SK-N-SH (cell line): ENCODE measurements around the gene UBR2. TPM values are rescaled to one million over a fixed set of nuclear protein-coding genes. Genes with fewer than 3 reads are reported as not detected.

Experiments used
- CTCF ChIA-PET: fragments of 300-600, 350-600 bp; formaldehyde crosslinking; extraction: SDS; loops from one replicate; lab custom pipeline; 2021; lab: Yijun Ruan, JAX
- POLR2A ChIA-PET: fragments of 350-600 bp; sonication (Branson Sonifier 250); formaldehyde crosslinking; extraction: SDS; loops from one replicate; lab custom pipeline; 2020; ENCODE audit warnings: antibody characterized with exemption, inconsistent platforms; lab: Yijun Ruan, JAX
- DNase-seq: peaks from one replicate; pipeline ENCODE4 v3.0.0; 2012
- H2AFZ ChIP-seq: fragments of 200-600 bp; sonication (generic); 2 replicates; pipeline ENCODE4 v1.8.1; 2016; ENCODE audit warnings: antibody characterized with exemption, mild to moderate bottlenecking, low read depth
- H3F3A ChIP-seq: fragments of 200-600 bp; sonication (generic); replicated peaks from 2 replicates; pipeline ENCODE3; 2016; ENCODE audit warnings: antibody characterized with exemption, mild to moderate bottlenecking; ENCODE audit not compliant: insufficient read depth
- H3K27ac ChIP-seq, 2 experiments: fragments of 200-500 bp in 1 of 2; fragments of 200-600 bp in 1 of 2; sonication (Bioruptor generic) in 1 of 2; sonication (generic), shearing (Covaris generic) in 1 of 2; 2 replicates each; pipeline versions ENCODE4 v1.5.1 to v1.6.1; 2014 to 2016; ENCODE audit warnings: low read depth in 2 of 2, inconsistent platforms in 1 of 2, low read length in 1 of 2, mild to moderate bottlenecking in 1 of 2, mixed read lengths in 1 of 2
- H3K27me3 ChIP-seq: fragments of 200-600 bp; sonication (generic), shearing (Covaris generic); 2 replicates; pipeline ENCODE4 v1.6.1; 2016; ENCODE audit warnings: mixed run types; ENCODE audit not compliant: insufficient read depth
- H3K36me3 ChIP-seq, 2 experiments: fragments of 200-500 bp in 1 of 2; fragments of 200-600 bp in 1 of 2; sonication (Bioruptor generic) in 1 of 2; sonication (generic) in 1 of 2; replicated peaks in 1 of 2; 2 replicates each; pipeline versions ENCODE3 to v1.5.1; 2014 to 2016; ENCODE audit warnings: low read length in 1 of 2, mild to moderate bottlenecking in 1 of 2; ENCODE audit not compliant: insufficient read depth in 2 of 2, control insufficient read depth in 1 of 2
- H3K4me1 ChIP-seq, 2 experiments: fragments of 200-500 bp in 1 of 2; fragments of 200-600 bp in 1 of 2; sonication (Bioruptor generic) in 1 of 2; sonication (generic), shearing (Covaris generic) in 1 of 2; 2 replicates each; pipeline versions ENCODE4 v1.5.1 to v1.6.1; 2014 to 2016; ENCODE audit warnings: low read depth in 1 of 2, low read length in 1 of 2, mixed run types in 1 of 2; ENCODE audit not compliant: insufficient read depth in 2 of 2, control insufficient read depth in 1 of 2
- H3K4me2 ChIP-seq: fragments of 200-600 bp; sonication (generic), shearing (Covaris generic); 2 replicates; pipeline ENCODE4 v1.6.1; 2017; ENCODE audit warnings: mixed run types
- H3K4me3 ChIP-seq, 2 experiments: fragments of 200-500 bp in 1 of 2; fragments of 200-600 bp in 1 of 2; sonication (Bioruptor generic) in 1 of 2; sonication (generic), shearing (Covaris generic) in 1 of 2; 2 replicates each; pipeline versions ENCODE4 v1.5.1 to v1.8.1; 2014 to 2016; ENCODE audit warnings: low read depth in 2 of 2, inconsistent platforms in 1 of 2, low read length in 1 of 2, mild to moderate bottlenecking in 1 of 2, mixed read lengths in 1 of 2, moderate library complexity in 1 of 2
- H3K79me2 ChIP-seq: fragments of 200-600 bp; sonication (generic); 2 replicates; pipeline ENCODE4 v1.8.1; 2017; ENCODE audit warnings: mild to moderate bottlenecking; ENCODE audit not compliant: insufficient read depth
- H3K9ac ChIP-seq: fragments of 200-600 bp; sonication (generic); 2 replicates; pipeline ENCODE4 v1.6.1; 2017; ENCODE audit warnings: mixed run types
- H3K9me2 ChIP-seq: fragments of 200-600 bp; sonication (generic); 2 replicates; pipeline ENCODE4 v1.6.1; 2017; ENCODE audit warnings: mixed run types
- H3K9me3 ChIP-seq: fragments of 200-600 bp; sonication (generic); 2 replicates; pipeline ENCODE4 v1.6.1; 2017; ENCODE audit warnings: mixed run types, mild to moderate bottlenecking, moderate library complexity
- H4K20me1 ChIP-seq: fragments of 200-600 bp; sonication (generic); 2 replicates; pipeline ENCODE4 v1.6.1; 2017; ENCODE audit warnings: mild to moderate bottlenecking, mixed run types; ENCODE audit not compliant: insufficient read depth
- CHD2 ChIP-seq: fragments of 150-350 bp; IDR thresholded peaks from 2 replicates; pipeline ENCODE4 v1.6.1; 2018; ENCODE audit warnings: low read length; ENCODE audit not compliant: partially characterized antibody
- ELF1 ChIP-seq: IDR thresholded peaks from 2 replicates; pipeline ENCODE4 v1.4.0; 2012
- EP300 ChIP-seq, 2 experiments: IDR thresholded peaks; 2 replicates each; pipeline versions ENCODE4 v1.4.0 to v1.6.1; 2012; ENCODE audit warnings: borderline replicate concordance in 1 of 2, low read depth in 1 of 2, low read length in 1 of 2
- FOXJ3 ChIP-seq: sonication (generic); formaldehyde crosslinking; IDR thresholded peaks from 2 replicates; pipeline ENCODE4 v1.5.1; 2020; ENCODE audit warnings: mild to moderate bottlenecking, missing genetic modification reagents
- GABPA ChIP-seq: IDR thresholded peaks from 2 replicates; pipeline ENCODE4 v1.4.0; 2012; ENCODE audit warnings: low read depth, mild to moderate bottlenecking
- JUND ChIP-seq: IDR thresholded peaks from 2 replicates; pipeline ENCODE4 v1.4.0; 2012
- MXI1 ChIP-seq: IDR thresholded peaks from 2 replicates; pipeline ENCODE4 v1.6.1; 2012; ENCODE audit warnings: mild to moderate bottlenecking, low read depth, low read length, improper control_type of control experiment
- RAD21 ChIP-seq: IDR thresholded peaks from 2 replicates; pipeline ENCODE4 v1.6.1; 2012; ENCODE audit warnings: mild to moderate bottlenecking, low read length
- RFX5 ChIP-seq: IDR thresholded peaks from 2 replicates; pipeline ENCODE4 v1.6.1; 2012; ENCODE audit warnings: mild to moderate bottlenecking, improper control_type of control experiment, low read length
- SIN3A ChIP-seq: IDR thresholded peaks from 2 replicates; pipeline ENCODE4 v1.6.1; 2012; ENCODE audit warnings: low read depth, mild to moderate bottlenecking, low read length, moderate library complexity, borderline replicate concordance
- SMC3 ChIP-seq: IDR thresholded peaks from 2 replicates; pipeline ENCODE4 v1.6.1; 2012; ENCODE audit warnings: low read depth, low read length, improper control_type of control experiment
- TAF1 ChIP-seq: IDR thresholded peaks from 2 replicates; pipeline ENCODE4 v1.6.1; 2012; ENCODE audit warnings: low read depth, mild to moderate bottlenecking, low read length, moderate library complexity, borderline replicate concordance
- YY1 ChIP-seq: IDR thresholded peaks from 2 replicates; pipeline ENCODE4 v1.4.0; 2012; ENCODE audit warnings: low read depth, mild to moderate bottlenecking
- polyA plus RNA-seq, 3 experiments: library from polyadenylated mRNA; depleted of rRNA; stranded (reverse); fragments of >200 nt; gene quantifications; 2 replicates each; pipeline ENCODE4 v1.2.3, GENCODE V29; 2012
- TF ChIP-seq, protein P1 (sequence below): fragments of 150-350 bp; IDR thresholded peaks from 2 replicates; pipeline ENCODE4 v1.6.1; 2017; ENCODE audit warnings: antibody characterized with exemption, low read length, low read depth, borderline replicate concordance
- TF ChIP-seq, protein P2 (sequence below): IDR thresholded peaks from 2 replicates; pipeline ENCODE4 v1.4.0; 2012; ENCODE audit warnings: low read depth, borderline replicate concordance
- TF ChIP-seq, protein P3 (sequence below): IDR thresholded peaks from 2 replicates; pipeline ENCODE4 v1.6.1; 2012; ENCODE audit warnings: mild to moderate bottlenecking, low read depth, low read length, moderate library complexity

The UBR2 gene
- polyA plus RNA-seq, 1 of the 3 experiments (the other 2 are of a cell fraction): 5.2 TPM

- Histone ChIP-seq H3K27ac (no peak overlapping the region), H3K9ac (no peak overlapping the region), H3K27me3 (no peaks in the 10 kb centered on the region), H3K36me3 (no peaks in the 10 kb centered on the region), H3K9me3 (no peaks in the 10 kb centered on the region), H3K79me2 (no peaks in the 10 kb centered on the region), H3K4me3 (no peak overlapping the region), H2AFZ (no peak overlapping the region), H3K4me2 (no peak overlapping the region), H3F3A (no peaks in the 10 kb centered on the region), H4K20me1 (no peaks in the 10 kb centered on the region), H3K4me1 (peaks cover 0 to 7% of the 10 kb centered on the region in 2 experiments; a peak in 1 of 4 replicates), H3K9me2 (no peaks in the 10 kb centered on the region)
- TF ChIP-seq TAF1 (no peak), ELF1 (no peak), JUND (no peak), CHD2 (no peak), RAD21 (no peak), YY1 (no peak), RFX5 (no peak), GABPA (no peak), EP300 (IDR thresholded peaks at IDR 0.05; ENCODE audit: borderline replicate concordance in 1 of 2, low read depth in 1 of 2, low read length in 1 of 2) (no peak), SMC3 (no peak), MXI1 (no peak), FOXJ3 (CRISPR knock-in tag) (no peak), SIN3A (no peak)
- TF ChIP-seq, protein P1, sequence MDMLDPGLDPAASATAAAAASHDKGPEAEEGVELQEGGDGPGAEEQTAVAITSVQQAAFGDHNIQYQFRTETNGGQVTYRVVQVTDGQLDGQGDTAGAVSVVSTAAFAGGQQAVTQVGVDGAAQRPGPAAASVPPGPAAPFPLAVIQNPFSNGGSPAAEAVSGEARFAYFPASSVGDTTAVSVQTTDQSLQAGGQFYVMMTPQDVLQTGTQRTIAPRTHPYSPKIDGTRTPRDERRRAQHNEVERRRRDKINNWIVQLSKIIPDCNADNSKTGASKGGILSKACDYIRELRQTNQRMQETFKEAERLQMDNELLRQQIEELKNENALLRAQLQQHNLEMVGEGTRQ: no peak
- TF ChIP-seq, protein P2, sequence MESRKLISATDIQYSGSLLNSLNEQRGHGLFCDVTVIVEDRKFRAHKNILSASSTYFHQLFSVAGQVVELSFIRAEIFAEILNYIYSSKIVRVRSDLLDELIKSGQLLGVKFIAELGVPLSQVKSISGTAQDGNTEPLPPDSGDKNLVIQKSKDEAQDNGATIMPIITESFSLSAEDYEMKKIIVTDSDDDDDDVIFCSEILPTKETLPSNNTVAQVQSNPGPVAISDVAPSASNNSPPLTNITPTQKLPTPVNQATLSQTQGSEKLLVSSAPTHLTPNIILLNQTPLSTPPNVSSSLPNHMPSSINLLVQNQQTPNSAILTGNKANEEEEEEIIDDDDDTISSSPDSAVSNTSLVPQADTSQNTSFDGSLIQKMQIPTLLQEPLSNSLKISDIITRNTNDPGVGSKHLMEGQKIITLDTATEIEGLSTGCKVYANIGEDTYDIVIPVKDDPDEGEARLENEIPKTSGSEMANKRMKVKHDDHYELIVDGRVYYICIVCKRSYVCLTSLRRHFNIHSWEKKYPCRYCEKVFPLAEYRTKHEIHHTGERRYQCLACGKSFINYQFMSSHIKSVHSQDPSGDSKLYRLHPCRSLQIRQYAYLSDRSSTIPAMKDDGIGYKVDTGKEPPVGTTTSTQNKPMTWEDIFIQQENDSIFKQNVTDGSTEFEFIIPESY: no peak
- TF ChIP-seq, protein P3, sequence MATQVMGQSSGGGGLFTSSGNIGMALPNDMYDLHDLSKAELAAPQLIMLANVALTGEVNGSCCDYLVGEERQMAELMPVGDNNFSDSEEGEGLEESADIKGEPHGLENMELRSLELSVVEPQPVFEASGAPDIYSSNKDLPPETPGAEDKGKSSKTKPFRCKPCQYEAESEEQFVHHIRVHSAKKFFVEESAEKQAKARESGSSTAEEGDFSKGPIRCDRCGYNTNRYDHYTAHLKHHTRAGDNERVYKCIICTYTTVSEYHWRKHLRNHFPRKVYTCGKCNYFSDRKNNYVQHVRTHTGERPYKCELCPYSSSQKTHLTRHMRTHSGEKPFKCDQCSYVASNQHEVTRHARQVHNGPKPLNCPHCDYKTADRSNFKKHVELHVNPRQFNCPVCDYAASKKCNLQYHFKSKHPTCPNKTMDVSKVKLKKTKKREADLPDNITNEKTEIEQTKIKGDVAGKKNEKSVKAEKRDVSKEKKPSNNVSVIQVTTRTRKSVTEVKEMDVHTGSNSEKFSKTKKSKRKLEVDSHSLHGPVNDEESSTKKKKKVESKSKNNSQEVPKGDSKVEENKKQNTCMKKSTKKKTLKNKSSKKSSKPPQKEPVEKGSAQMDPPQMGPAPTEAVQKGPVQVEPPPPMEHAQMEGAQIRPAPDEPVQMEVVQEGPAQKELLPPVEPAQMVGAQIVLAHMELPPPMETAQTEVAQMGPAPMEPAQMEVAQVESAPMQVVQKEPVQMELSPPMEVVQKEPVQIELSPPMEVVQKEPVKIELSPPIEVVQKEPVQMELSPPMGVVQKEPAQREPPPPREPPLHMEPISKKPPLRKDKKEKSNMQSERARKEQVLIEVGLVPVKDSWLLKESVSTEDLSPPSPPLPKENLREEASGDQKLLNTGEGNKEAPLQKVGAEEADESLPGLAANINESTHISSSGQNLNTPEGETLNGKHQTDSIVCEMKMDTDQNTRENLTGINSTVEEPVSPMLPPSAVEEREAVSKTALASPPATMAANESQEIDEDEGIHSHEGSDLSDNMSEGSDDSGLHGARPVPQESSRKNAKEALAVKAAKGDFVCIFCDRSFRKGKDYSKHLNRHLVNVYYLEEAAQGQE: no peak
- no peak for DNase-seq
- POLR2A ChIA-PET: no interaction called here
- CTCF ChIA-PET: interaction anchor here (1.4 to 4.0 kb wide), 6 partner anchors 23 to 76 kb away, joined by 3 to 58 read pairs (median 10); no protein-coding TSS in a partner anchor
Observed at GRCh38 chr6:42724825-42725224, 161.0 kb downstream of the UBR2 start.
